ENCODE data around the gene ITGAE.

DNA sequence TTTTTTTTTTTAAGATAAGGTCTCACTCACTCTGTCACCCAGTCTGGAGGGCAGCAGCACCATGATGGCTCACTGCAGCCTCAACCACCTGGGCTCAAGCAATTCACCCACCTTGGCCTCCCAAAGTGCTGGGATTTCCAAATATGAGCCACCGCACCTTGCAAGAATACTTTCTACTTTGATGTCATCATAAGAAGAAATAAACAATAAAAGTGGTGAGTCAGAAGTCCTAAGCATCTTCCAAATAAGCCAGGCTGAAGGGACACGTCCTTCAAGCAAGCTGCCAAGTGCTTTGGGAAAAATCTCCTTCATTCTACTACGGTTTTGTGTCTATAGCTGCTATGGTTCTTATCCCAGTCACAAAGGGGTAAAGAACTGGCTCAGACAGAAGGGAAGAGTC lies 57.0 kb downstream of the ITGAE start:
- TF ChIP-seq POLR2A (IDR thresholded peaks at IDR 0.05; ENCODE audit: low read depth, low read length) (no peak), TAF1 (IDR thresholded peaks at IDR 0.05; ENCODE audit: low read depth, low read length) (no peak), POU2F2 (IDR thresholded peaks at IDR 0.05; ENCODE audit: low read depth, low read length) (no peak), POLR2AphosphoS5 (IDR thresholded peaks at IDR 0.05; ENCODE audit: low read depth, low read length) (no peak)
